Thyroid gland (tissue), 4 donors: Measurements from ENCODE around the gene TEX51. TPM values are rescaled to one million over a fixed set of nuclear protein-coding genes. Genes with fewer than 3 reads are reported as not detected.

Source experiments
- DNase-seq, 2 donors: peaks; one replicate each; pipeline ENCODE4 v3.0.0-alpha.2; 2019
- H3K27ac ChIP-seq, 3 donors: fragments of 200-600 bp; sonication (generic); 1 replicate in 2 of 3; 2 replicates in 1 of 3; pipeline ENCODE4 v1.5.1; 2016 to 2019; ENCODE audit warnings: mild to moderate bottlenecking in 1 of 3, moderate library complexity in 1 of 3
- H3K27me3 ChIP-seq: fragments of 200-600 bp; sonication (generic); one replicate; pipeline ENCODE4 v1.5.1; 2019
- H3K36me3 ChIP-seq, 2 donors: fragments of 200-600 bp; sonication (generic); one replicate each; pipeline ENCODE4 v1.5.1; 2016 to 2019
- H3K4me1 ChIP-seq, 2 donors: fragments of 200-600 bp; sonication (generic); one replicate each; pipeline ENCODE4 v1.5.1; 2017 to 2019
- H3K4me3 ChIP-seq, 3 donors: fragments of 200-600 bp; sonication (generic); replicated peaks in 1 of 3; 1 replicate in 2 of 3; 2 replicates in 1 of 3; pipeline ENCODE4 v1.5.1; 2016; ENCODE audit warnings: mild to moderate bottlenecking in 1 of 3
- H3K9me3 ChIP-seq: fragments of 200-600 bp; sonication (generic); one replicate; pipeline ENCODE4 v1.5.1; 2017
- POLR2A ChIP-seq, 2 donors: fragments of 450-650 bp; IDR thresholded peaks; one replicate each; pipeline ENCODE4 v1.6.1; 2017; ENCODE audit warnings: antibody characterized with exemption in 2 of 2, mild to moderate bottlenecking in 2 of 2, moderate library complexity in 1 of 2
- WGBS, 2 donors: methylation state at CpG; one replicate each; pipeline ENCODE4 v1.1.5; 2017; 5-methylcytosine and 5-hydroxymethylcytosine counted together
- intact Hi-C: fragments of 100-400 bp; cut with DNase I; formaldehyde crosslinking; loops from one replicate; pipeline ENCODE4 v1.15.1; 2023
- total RNA-seq, 4 donors: library from RNA; depleted of rRNA; stranded (reverse); fragments of >200 nt; gene quantifications; one replicate each; pipeline ENCODE4 v1.2.3, GENCODE V29; 2016
- TF ChIP-seq, protein P1 (sequence below), 6 experiments: fragments of 200-600 bp in 3 of 6; fragments of 450-650 bp in 3 of 6; sonication (generic) in 3 of 6; IDR thresholded peaks; one replicate each; pipeline ENCODE4 v1.5.1; 2016 to 2019; ENCODE audit warnings: antibody characterized with exemption in 6 of 6, mild to moderate bottlenecking in 2 of 6, inconsistent platforms in 1 of 6, moderate library complexity in 1 of 6

TEX51 gene
- total RNA-seq, 4 donors from 2014 or later: not detected

DNA sequence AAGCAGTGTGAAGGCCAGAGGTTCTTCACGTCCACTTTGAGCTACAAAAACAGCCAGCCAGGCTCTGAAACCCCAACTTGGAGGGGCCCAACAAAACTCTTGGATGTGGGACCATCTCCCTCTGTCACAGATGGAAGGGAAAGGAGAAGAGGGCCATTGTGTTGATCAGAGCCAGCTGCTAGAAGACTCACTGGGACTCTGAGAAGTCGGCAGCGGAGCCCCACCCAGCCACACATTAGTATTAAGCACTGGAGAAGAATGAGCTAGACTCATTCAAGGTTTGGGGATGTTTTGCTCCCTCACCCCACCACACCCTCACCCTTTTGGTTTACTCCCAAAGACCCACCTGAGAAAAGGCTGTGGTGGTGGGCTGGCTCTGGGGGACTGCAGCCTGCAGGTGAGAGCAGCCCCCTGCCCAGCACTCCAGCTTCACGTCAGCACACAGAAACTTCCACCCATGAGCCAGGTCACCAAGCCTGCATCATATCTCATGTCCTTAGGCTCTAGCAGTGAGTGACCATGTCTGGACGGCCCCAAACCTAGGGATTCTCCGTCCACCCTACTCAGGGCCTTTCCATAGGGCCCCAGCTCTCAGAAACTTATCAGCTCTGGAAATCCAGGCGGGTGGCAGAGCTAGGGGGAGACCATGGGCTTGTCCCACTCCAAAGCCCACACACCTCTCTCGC, 12.6 kb downstream of the TEX51 start:
- 95 to 97% methylated on average over 8 of the region's 8 CpGs for WGBS, 2 donors
- Histone ChIP-seq H3K36me3 (no peaks in the 10 kb centered on the region), H3K27me3 (no peaks in the 10 kb centered on the region), H3K4me3 (no peak overlapping the region), H3K27ac (no peak overlapping the region), H3K9me3 (no peaks in the 10 kb centered on the region), H3K4me1 (no peaks in the 10 kb centered on the region)
- TF ChIP-seq POLR2A (IDR thresholded peaks at IDR 0.05): no peak
- TF ChIP-seq, protein P1, sequence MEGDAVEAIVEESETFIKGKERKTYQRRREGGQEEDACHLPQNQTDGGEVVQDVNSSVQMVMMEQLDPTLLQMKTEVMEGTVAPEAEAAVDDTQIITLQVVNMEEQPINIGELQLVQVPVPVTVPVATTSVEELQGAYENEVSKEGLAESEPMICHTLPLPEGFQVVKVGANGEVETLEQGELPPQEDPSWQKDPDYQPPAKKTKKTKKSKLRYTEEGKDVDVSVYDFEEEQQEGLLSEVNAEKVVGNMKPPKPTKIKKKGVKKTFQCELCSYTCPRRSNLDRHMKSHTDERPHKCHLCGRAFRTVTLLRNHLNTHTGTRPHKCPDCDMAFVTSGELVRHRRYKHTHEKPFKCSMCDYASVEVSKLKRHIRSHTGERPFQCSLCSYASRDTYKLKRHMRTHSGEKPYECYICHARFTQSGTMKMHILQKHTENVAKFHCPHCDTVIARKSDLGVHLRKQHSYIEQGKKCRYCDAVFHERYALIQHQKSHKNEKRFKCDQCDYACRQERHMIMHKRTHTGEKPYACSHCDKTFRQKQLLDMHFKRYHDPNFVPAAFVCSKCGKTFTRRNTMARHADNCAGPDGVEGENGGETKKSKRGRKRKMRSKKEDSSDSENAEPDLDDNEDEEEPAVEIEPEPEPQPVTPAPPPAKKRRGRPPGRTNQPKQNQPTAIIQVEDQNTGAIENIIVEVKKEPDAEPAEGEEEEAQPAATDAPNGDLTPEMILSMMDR (IDR thresholded peaks at IDR 0.05): no peak
- no peak for DNase-seq
- intact Hi-C loops: no loop called here

DNA sequence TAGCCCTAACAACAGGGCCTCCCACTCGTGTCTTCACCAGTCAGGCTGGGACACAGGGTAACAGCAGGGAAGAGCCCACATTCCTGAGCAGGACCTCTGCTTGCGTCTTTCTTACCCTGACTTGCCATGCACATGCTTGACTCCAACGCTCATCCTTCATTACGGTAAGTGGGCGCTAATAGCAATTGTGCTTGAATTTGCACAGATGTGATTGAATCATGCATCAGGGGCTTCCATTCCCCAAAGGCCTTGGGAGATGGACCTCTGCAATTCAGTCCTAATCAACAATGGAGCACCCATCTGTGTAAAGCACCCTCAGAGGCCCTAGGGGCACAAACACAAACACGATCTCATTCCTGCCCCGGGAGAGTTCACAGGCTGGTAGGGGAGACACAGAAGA, 13.5 kb downstream of the TEX51 start:
- intact Hi-C loops: no loop called here
- 82 to 90% methylated on average over 7 of the region's 7 CpGs for WGBS, 2 donors

DNA sequence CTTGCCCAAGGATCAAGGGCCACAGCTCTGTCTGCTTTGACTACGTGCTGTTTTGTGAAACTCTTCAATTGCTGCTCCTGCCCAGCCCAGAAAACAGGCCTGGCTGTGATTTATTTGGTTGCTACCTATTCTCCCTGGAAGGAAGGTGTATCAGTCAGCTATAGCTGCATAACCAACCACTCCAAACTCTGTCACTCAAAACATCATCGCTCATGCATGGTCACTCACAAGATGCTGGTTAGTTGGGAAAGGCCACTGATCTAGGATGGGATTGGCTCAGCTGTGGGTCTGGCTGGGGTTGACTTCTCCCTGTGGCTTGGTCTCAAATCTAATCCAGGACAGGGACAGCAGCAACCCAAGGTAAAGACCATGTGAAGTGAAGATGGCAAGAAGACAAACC, 14.6 kb downstream of the TEX51 start:
- WGBS, 2 donors: 80 to 85% methylated on average over 2 of the region's 2 CpGs
- no peak overlapping the region for H3K27ac ChIP-seq
- no peak for DNase-seq
- no peaks in the 10 kb centered on the region for H3K4me1 ChIP-seq
- H3K36me3 ChIP-seq: no peaks in the 10 kb centered on the region
- H3K9me3 ChIP-seq: no peaks in the 10 kb centered on the region
- H3K27me3 ChIP-seq: no peaks in the 10 kb centered on the region
- H3K4me3 ChIP-seq: no peak overlapping the region
- intact Hi-C loops: no loop called here
- TF ChIP-seq POLR2A (IDR thresholded peaks at IDR 0.05): no peak
- TF ChIP-seq, protein P1 (IDR thresholded peaks at IDR 0.05): no peak

More for the DNA sequence above, 13.5 kb downstream of the TEX51 start:
- Histone ChIP-seq H3K9me3 (no peaks in the 10 kb centered on the region), H3K27me3 (no peaks in the 10 kb centered on the region), H3K4me3 (no peak overlapping the region), H3K27ac (no peak overlapping the region), H3K36me3 (no peaks in the 10 kb centered on the region), H3K4me1 (no peaks in the 10 kb centered on the region)
- no peak for TF ChIP-seq POLR2A (IDR thresholded peaks at IDR 0.05)
- TF ChIP-seq, protein P1 (IDR thresholded peaks at IDR 0.05): no peak
- no peak for DNase-seq

DNA sequence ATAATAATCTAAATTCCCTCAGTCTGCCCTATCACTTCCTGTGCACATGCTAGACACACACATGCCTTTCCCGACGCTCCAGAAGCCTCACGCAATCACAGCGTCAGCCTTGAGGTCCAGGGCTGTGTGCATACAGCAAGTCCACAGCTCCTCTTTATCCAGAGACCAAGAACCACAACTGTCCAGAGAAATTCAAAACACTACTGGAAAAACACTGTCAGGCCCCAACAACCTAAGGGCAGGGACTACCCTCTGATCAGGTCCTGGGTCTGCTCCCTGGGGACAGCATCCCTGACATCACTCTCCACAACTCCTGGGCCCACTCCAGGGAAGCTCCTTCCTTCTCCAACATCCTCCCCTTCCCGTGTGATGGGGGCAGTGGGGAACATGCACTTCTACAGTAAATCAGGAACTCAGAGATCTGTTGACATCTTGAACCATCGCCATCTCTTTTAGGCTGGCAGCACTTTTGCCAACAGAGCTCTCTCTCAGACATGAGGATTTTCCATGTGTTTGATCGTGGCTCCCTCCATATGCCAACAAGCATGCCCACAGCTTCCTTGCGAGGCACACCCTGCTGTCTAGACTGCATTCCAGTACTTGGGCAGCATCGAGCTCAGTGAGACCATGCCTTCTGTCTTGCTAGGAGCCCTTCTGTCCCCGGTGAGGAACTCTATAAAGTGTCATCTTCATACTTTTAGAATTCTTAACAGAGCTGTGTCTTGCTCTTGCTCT, 15.4 kb downstream of the TEX51 start:
- no peaks in the 10 kb centered on the region for H3K27me3 ChIP-seq
- DNase-seq: no peak
- no peak for TF ChIP-seq POLR2A (IDR thresholded peaks at IDR 0.05)
- TF ChIP-seq, protein P1 (IDR thresholded peaks at IDR 0.05): no peak
- H3K4me1 ChIP-seq: no peaks in the 10 kb centered on the region
- no peaks in the 10 kb centered on the region for H3K36me3 ChIP-seq
- intact Hi-C loops: no loop called here
- 85 to 92% methylated on average over 10 of the region's 10 CpGs for WGBS, 2 donors
- no peaks in the 10 kb centered on the region for H3K9me3 ChIP-seq
- H3K27ac ChIP-seq: no peak overlapping the region
- no peak overlapping the region for H3K4me3 ChIP-seq
